ENCODE data around the gene HAO2. TPM values are rescaled to one million over a fixed set of nuclear protein-coding genes. Genes with fewer than 3 reads are reported as not detected.

Gene HAO2
- total and polyA plus RNA-seq, 8 donors, result 0.11 to 0.76 (median 0.35) TPM; not detected in 2

- no peak for ATAC-seq
- no peaks in the 10 kb centered on the region for H3K27me3 ChIP-seq
- intact Hi-C loops (cut with DNase I), result no loop called here
These were observed 46.4 kb downstream of the HAO2 start, which contains the start of gene HSD3B2 for GRCh38 chr1:119414950-119415349. HSD3B2 (plus strand) TSS chr1:119415150; CDS start chr1:119415420, 270 bp downstream.

GRCh38 chr1:119416006-119416640 is 47.5 kb downstream of the HAO2 start:
- Histone ChIP-seq H3K27me3 (no peaks in the 10 kb centered on the region), H3K27ac (no peak overlapping the region), H3K36me3 (no peaks in the 10 kb centered on the region), H3K4me3 (no peak overlapping the region), H3K9me3 (no peaks in the 10 kb centered on the region), H3K4me1 (no peaks in the 10 kb centered on the region)
- no peak for TF ChIP-seq CTCF (IDR thresholded peaks at IDR 0.05)
- ATAC-seq (no peak), DNase-seq (no peak)
- intact Hi-C loops (cut with DNase I), result no loop called here

More at GRCh38 chr1:119414950-119415349, 46.4 kb downstream of the HAO2 start, which contains the start of gene HSD3B2:
- Histone ChIP-seq H3K9me3 (no peaks in the 10 kb centered on the region), H3K4me3 (no peak within 1 kb of the TSS), H3K27ac (no peak within 1 kb of the TSS), H3K36me3 (no peaks in the 10 kb centered on the region), H3K4me1 (no peaks in the 10 kb centered on the region)
- no peak for DNase-seq
- no peak for TF ChIP-seq CTCF (IDR thresholded peaks at IDR 0.05)

- Histone ChIP-seq H3K27ac (no peak overlapping the region), H3K27me3 (no peaks in the 10 kb centered on the region), H3K36me3 (no peaks in the 10 kb centered on the region), H3K4me3 (no peak overlapping the region), H3K9me3 (no peaks in the 10 kb centered on the region), H3K4me1 (no peaks in the 10 kb centered on the region)
- ATAC-seq (no peak), DNase-seq (no peak)
- TF ChIP-seq CTCF (IDR thresholded peaks at IDR 0.05), result no peak
- intact Hi-C loops (cut with DNase I), result no loop called here
These were observed 50.5 kb downstream of the HAO2 start for GRCh38 chr1:119419109-119419508.

GRCh38 chr1:119420638-119421037 is 52.1 kb downstream of the HAO2 start:
- Histone ChIP-seq H3K27me3 (no peaks in the 10 kb centered on the region), H3K4me3 (no peak overlapping the region), H3K36me3 (no peaks in the 10 kb centered on the region), H3K4me1 (no peaks in the 10 kb centered on the region), H3K9me3 (no peaks in the 10 kb centered on the region), H3K27ac (no peak overlapping the region)
- no peak for ATAC-seq
- no peak for TF ChIP-seq CTCF (IDR thresholded peaks at IDR 0.05)
- DNase-seq, result no peak
- intact Hi-C loops (cut with DNase I), result no loop called here

GRCh38 chr1:119422631-119423030 is 54.0 kb downstream of the HAO2 start:
- Histone ChIP-seq H3K4me1 (no peaks in the 10 kb centered on the region), H3K36me3 (no peaks in the 10 kb centered on the region), H3K27ac (no peak overlapping the region), H3K9me3 (no peaks in the 10 kb centered on the region), H3K4me3 (no peak overlapping the region), H3K27me3 (no peaks in the 10 kb centered on the region)
- TF ChIP-seq CTCF (IDR thresholded peaks at IDR 0.05), result no peak
- DNase-seq (no peak), ATAC-seq (no peak)
- intact Hi-C loops (cut with DNase I), result no loop called here
